HEK293 (cell line): ENCODE measurements around the gene GIMAP5.

Experiments used
- CTCF ChIP-seq: fragments of 450-650 bp; formaldehyde crosslinking; IDR thresholded peaks from 2 replicates; pipeline ENCODE4 v1.5.1; 2016; ENCODE audit warnings: missing biosample characterization, missing genetic modification characterization
- ELK4 ChIP-seq: IDR thresholded peaks from 2 replicates; pipeline ENCODE4 v1.6.1; 2011; ENCODE audit warnings: mild to moderate bottlenecking, low read depth, low read length, borderline replicate concordance
- SCRT2 ChIP-seq: fragments of 450-650 bp; formaldehyde crosslinking; IDR thresholded peaks from 2 replicates; pipeline ENCODE4 v1.5.1; 2016; ENCODE audit warnings: missing biosample characterization, missing genetic modification characterization
- YY1 ChIP-seq: fragments of 450-650 bp; formaldehyde crosslinking; IDR thresholded peaks from 2 replicates; pipeline ENCODE4 v1.5.1; 2018; ENCODE audit warnings: missing biosample characterization, missing genetic modification characterization
- ZNF37A ChIP-seq: fragments of 450-650 bp; IDR thresholded peaks from 2 replicates; pipeline ENCODE4 v1.5.1; 2018; ENCODE audit warnings: missing biosample characterization, missing genetic modification characterization
- ZNF623 ChIP-seq: fragments of 450-650 bp; formaldehyde crosslinking; IDR thresholded peaks from 2 replicates; pipeline ENCODE4 v1.5.1; 2016; ENCODE audit warnings: missing biosample characterization, missing genetic modification characterization
- ZNF707 ChIP-seq: fragments of 450-650 bp; formaldehyde crosslinking; IDR thresholded peaks from 2 replicates; pipeline ENCODE4 v1.5.1; 2016; ENCODE audit warnings: missing biosample characterization, missing genetic modification characterization

- TF ChIP-seq ELK4 = no peak
- TF ChIP-seq CTCF (tag by site-specific recombination) = no peak
- TF ChIP-seq ZNF37A = no peak
- TF ChIP-seq ZNF707 (tag by site-specific recombination) = no peak
- no peak for TF ChIP-seq YY1
- no peak for TF ChIP-seq SCRT2 (tag by site-specific recombination)
- no peak for TF ChIP-seq ZNF623
These were observed 14.5 kb downstream of the GIMAP5 start for GRCh38 chr7:150751702-150752101.
